ENCODE measurements around the gene FCGBP. TPM values are rescaled to one million over a fixed set of nuclear protein-coding genes. Genes with fewer than 3 reads are reported as not detected.

The FCGBP gene
- total RNA-seq, 1 experiment from 2014 or later = 8.7 TPM

GRCh38 chr19:39928357-39928725, 6.1 kb downstream of the FCGBP start:
- ChIA-PET CTCF (no interaction called here), POLR2A (ENCODE audit: low non-redundant PET) (no interaction called here)
- intact Hi-C loops (cut with micrococcal nuclease; ENCODE audit: unreplicated experiment) = no loop called here
- no peak for DNase-seq (ENCODE audit: low spot score)
- Histone ChIP-seq H3K4me1 (ENCODE audit: insufficient read depth, low read length, poor library complexity, severe bottlenecking) (no peaks in the 10 kb centered on the region), H3K27me3 (replicated peaks; ENCODE audit: insufficient read depth, low read depth, low read length, poor library complexity) (no peaks in the 10 kb centered on the region), H3K36me3 (ENCODE audit: insufficient read depth, low read length, poor library complexity, severe bottlenecking) (peaks cover 7% of the 10 kb centered on the region), H3K9me3 (ENCODE audit: low read depth, low read length, poor library complexity, severe bottlenecking) (peaks cover 6% of the 10 kb centered on the region), H3K27ac (ENCODE audit: low read depth, low read length, poor library complexity, severe bottlenecking) (no peak overlapping the region), H3K4me3 (ENCODE audit: low read depth, low read length, poor library complexity, severe bottlenecking) (no peak overlapping the region)
- no TSS peak for BruUV-seq (replicated peaks)
- TF ChIP-seq, protein P1, sequence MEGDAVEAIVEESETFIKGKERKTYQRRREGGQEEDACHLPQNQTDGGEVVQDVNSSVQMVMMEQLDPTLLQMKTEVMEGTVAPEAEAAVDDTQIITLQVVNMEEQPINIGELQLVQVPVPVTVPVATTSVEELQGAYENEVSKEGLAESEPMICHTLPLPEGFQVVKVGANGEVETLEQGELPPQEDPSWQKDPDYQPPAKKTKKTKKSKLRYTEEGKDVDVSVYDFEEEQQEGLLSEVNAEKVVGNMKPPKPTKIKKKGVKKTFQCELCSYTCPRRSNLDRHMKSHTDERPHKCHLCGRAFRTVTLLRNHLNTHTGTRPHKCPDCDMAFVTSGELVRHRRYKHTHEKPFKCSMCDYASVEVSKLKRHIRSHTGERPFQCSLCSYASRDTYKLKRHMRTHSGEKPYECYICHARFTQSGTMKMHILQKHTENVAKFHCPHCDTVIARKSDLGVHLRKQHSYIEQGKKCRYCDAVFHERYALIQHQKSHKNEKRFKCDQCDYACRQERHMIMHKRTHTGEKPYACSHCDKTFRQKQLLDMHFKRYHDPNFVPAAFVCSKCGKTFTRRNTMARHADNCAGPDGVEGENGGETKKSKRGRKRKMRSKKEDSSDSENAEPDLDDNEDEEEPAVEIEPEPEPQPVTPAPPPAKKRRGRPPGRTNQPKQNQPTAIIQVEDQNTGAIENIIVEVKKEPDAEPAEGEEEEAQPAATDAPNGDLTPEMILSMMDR (conservative IDR thresholded peaks at IDR 0.05; ENCODE audit: low read depth, low read length) = no peak

DNA sequence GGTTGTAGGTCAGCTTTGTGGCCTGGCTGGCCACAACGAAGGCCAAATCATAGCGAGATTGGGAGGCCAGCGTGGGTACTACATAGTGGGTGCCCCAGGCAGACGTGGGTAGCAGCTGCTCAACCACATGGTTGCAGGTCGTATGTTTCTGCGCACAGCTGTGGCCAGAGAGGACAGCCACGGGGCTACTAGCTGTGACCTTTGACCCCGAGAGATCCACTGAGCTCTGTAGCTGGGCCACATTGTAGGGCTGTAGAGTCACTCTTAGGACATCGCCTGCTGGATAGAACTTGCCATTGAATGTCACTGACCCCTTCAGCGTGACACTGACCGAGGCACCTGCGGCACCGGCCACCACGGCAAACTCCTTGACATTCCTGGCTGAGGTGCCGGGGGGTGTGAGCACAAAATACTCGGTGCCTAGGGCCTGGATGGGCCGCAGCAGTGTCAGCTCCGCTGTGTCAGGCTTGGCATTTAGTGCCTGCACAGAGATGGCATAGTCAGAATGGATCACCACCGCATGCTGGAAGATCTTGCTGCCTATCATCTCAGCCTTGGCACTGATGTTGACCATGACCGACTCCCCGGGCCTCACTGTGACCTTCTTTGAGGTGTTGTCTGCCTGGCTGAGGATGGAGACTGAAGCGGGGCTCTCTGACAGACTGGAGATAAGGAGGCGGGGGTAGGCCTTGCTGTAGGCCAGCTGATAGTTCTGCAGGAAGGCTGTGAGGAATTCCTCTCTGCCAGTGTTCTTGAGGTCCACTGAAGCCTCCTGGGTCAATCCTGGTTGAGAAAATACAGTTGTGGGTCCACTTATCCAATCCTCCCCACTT, 6.7 kb downstream of the FCGBP start:
- Histone ChIP-seq H3K27ac (ENCODE audit: low read depth, low read length, poor library complexity, severe bottlenecking) (no peak overlapping the region), H3K4me3 (ENCODE audit: low read depth, low read length, poor library complexity, severe bottlenecking) (no peak overlapping the region), H3K4me1 (ENCODE audit: insufficient read depth, low read length, poor library complexity, severe bottlenecking) (no peaks in the 10 kb centered on the region), H3K9me3 (ENCODE audit: low read depth, low read length, poor library complexity, severe bottlenecking) (peaks cover 6% of the 10 kb centered on the region), H3K27me3 (replicated peaks; ENCODE audit: insufficient read depth, low read depth, low read length, poor library complexity) (no peaks in the 10 kb centered on the region), H3K36me3 (ENCODE audit: insufficient read depth, low read length, poor library complexity, severe bottlenecking) (peaks cover 7% of the 10 kb centered on the region)
- no TSS peak for BruUV-seq (replicated peaks)
- no peak for TF ChIP-seq EZH2 (IDR thresholded peaks at IDR 0.05; ENCODE audit: borderline replicate concordance, low read depth, low read length, poor library complexity, severe bottlenecking)
- intact Hi-C loops (cut with micrococcal nuclease; ENCODE audit: unreplicated experiment) = no loop called here
- ChIA-PET POLR2A (ENCODE audit: low non-redundant PET) (interaction anchor here (0.6 kb wide), 1 partner anchor 508 kb away, joined by 3 read pairs; no protein-coding TSS in a partner anchor), CTCF (no interaction called here)
- DNase-seq (ENCODE audit: low spot score) = no peak

DNA sequence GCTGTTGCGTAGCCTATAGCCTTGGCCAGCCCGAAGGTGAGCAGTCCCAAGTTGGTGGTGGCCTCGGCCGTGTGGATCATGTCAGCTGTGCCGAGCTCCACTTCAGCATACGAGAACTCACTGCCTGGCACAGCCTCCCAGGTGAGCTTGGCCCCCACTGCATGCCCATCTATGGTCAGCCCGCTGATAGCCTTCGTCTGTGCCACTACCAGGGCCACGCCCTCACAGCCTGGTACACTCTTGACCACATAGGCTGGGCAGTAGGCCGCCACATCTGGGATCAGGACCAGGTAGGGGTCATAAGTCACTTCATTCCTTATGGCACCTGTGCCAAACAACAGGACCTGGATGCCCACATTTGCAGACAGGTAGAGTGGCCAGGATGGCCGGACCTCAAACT, 7.4 kb downstream of the FCGBP start:
- ChIA-PET POLR2A (ENCODE audit: low non-redundant PET) (no interaction called here), CTCF (no interaction called here)
- Histone ChIP-seq H3K27me3 (replicated peaks; ENCODE audit: insufficient read depth, low read depth, low read length, poor library complexity) (no peaks in the 10 kb centered on the region), H3K36me3 (ENCODE audit: insufficient read depth, low read length, poor library complexity, severe bottlenecking) (peaks cover 7% of the 10 kb centered on the region), H3K27ac (ENCODE audit: low read depth, low read length, poor library complexity, severe bottlenecking) (no peak overlapping the region), H3K4me1 (ENCODE audit: insufficient read depth, low read length, poor library complexity, severe bottlenecking) (no peaks in the 10 kb centered on the region), H3K9me3 (ENCODE audit: low read depth, low read length, poor library complexity, severe bottlenecking) (peaks cover 6% of the 10 kb centered on the region), H3K4me3 (ENCODE audit: low read depth, low read length, poor library complexity, severe bottlenecking) (no peak overlapping the region)
- DNase-seq (ENCODE audit: low spot score) = no peak
- TF ChIP-seq, protein P1 (conservative IDR thresholded peaks at IDR 0.05; ENCODE audit: low read depth, low read length) = no peak
- no peak for TF ChIP-seq EZH2 (IDR thresholded peaks at IDR 0.05; ENCODE audit: borderline replicate concordance, low read depth, low read length, poor library complexity, severe bottlenecking)
- intact Hi-C loops (cut with micrococcal nuclease; ENCODE audit: unreplicated experiment) = no loop called here
- no TSS peak for BruUV-seq (replicated peaks)

Measured in A673 (cell line).